Stomach (tissue), 4 donors: Measurements from ENCODE around the gene SRP72.

Experiments used
- POLR2A ChIP-seq, 4 donors: fragments of 450-650 bp; IDR thresholded peaks; one replicate each; pipeline ENCODE4 v1.6.1; 2016; ENCODE audit warnings: antibody characterized with exemption in 4 of 4, control low read depth in 2 of 4, mild to moderate bottlenecking in 1 of 4, moderate library complexity in 1 of 4
- POLR2AphosphoS5 ChIP-seq, 3 donors: sonication (generic); formaldehyde crosslinking; IDR thresholded peaks; one replicate each; pipeline ENCODE4 v1.6.1; 2016; ENCODE audit warnings: antibody characterized with exemption in 3 of 3
- TF ChIP-seq, protein P1 (sequence below), 7 experiments: fragments of 450-650 bp in 4 of 7; fragments of 200-600 bp in 3 of 7; sonication (generic) in 3 of 7; IDR thresholded peaks; one replicate each; pipeline ENCODE4 v1.5.1; 2016 to 2019; ENCODE audit warnings: antibody characterized with exemption in 7 of 7, control low read depth in 2 of 7, mild to moderate bottlenecking in 1 of 7

DNA sequence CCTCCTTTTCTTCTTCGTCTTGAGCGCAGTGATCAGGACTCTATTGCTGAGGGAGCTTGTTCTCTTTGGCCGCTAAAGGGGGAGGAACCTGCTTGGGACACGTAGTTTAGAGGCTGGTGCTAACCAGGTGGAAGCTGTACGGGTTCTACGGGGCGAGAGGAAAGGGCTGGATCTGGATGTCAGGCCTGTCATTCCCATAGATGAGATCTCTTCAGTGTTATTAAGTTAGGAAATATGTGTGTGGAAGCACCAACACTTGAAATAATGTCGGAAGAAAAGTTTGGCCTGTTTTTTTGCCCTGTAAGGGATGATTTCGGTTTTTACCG is 643 bp downstream of the SRP72 start:
- TF ChIP-seq, protein P1, sequence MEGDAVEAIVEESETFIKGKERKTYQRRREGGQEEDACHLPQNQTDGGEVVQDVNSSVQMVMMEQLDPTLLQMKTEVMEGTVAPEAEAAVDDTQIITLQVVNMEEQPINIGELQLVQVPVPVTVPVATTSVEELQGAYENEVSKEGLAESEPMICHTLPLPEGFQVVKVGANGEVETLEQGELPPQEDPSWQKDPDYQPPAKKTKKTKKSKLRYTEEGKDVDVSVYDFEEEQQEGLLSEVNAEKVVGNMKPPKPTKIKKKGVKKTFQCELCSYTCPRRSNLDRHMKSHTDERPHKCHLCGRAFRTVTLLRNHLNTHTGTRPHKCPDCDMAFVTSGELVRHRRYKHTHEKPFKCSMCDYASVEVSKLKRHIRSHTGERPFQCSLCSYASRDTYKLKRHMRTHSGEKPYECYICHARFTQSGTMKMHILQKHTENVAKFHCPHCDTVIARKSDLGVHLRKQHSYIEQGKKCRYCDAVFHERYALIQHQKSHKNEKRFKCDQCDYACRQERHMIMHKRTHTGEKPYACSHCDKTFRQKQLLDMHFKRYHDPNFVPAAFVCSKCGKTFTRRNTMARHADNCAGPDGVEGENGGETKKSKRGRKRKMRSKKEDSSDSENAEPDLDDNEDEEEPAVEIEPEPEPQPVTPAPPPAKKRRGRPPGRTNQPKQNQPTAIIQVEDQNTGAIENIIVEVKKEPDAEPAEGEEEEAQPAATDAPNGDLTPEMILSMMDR (IDR thresholded peaks at IDR 0.05), result no peak
- TF ChIP-seq POLR2A (IDR thresholded peaks at IDR 0.05) (no peak), POLR2AphosphoS5 (IDR thresholded peaks at IDR 0.05) (peak in 1 of 3 donors; percentile 14)
